K562 (cell line): ENCODE data around the gene NEB. TPM values are rescaled to one million over a fixed set of nuclear protein-coding genes. Genes with fewer than 3 reads are reported as not detected.
A peak's percentile ranks its signal among the peaks of the same experiment; 100 is the strongest.

Experiments
- CTBP1 ChIP-seq: fragments of 450-650 bp; IDR thresholded peaks from 2 replicates; pipeline ENCODE4 v1.6.1; 2016; ENCODE audit warnings: borderline replicate concordance
- CUX1 ChIP-seq: fragments of 200-800 bp; sonication (Bioruptor generic); IDR thresholded peaks from 2 replicates; pipeline ENCODE4 v1.6.1; 2016; ENCODE audit warnings: missing genetic modification characterization, missing compliant biosample characterization
- EZH2 ChIP-seq: IDR thresholded peaks from 2 replicates; pipeline ENCODE4 v1.6.1; 2012; ENCODE audit warnings: low read depth, mild to moderate bottlenecking, inconsistent platforms, low read length, borderline replicate concordance
- HNRNPL ChIP-seq: fragments of 200-400 bp; formaldehyde crosslinking; IDR thresholded peaks from 2 replicates; pipeline ENCODE4 v1.6.1; 2017; ENCODE audit warnings: low read depth, mild to moderate bottlenecking, low read length
- NCOA2 ChIP-seq, 2 experiments: fragments of 450-650 bp; IDR thresholded peaks; 2 replicates each; pipeline ENCODE4 v1.6.1; 2018; ENCODE audit warnings: mild to moderate bottlenecking in 2 of 2, moderate library complexity in 1 of 2; ENCODE audit not compliant: partially characterized antibody in 2 of 2
- TAF1 ChIP-seq: IDR thresholded peaks from 2 replicates; pipeline ENCODE4 v1.6.1; 2011; ENCODE audit warnings: mild to moderate bottlenecking, low read length, moderate library complexity; ENCODE audit not compliant: insufficient read depth, control insufficient read depth, severe bottlenecking; ENCODE audit errors: extremely low read depth
- ZNF143 ChIP-seq: sonication (generic); formaldehyde crosslinking; IDR thresholded peaks from 2 replicates; pipeline ENCODE4 v1.9.0; 2022; ENCODE audit warnings: mild to moderate bottlenecking, missing genetic modification reagents
- ZNF197 ChIP-seq: fragments of 200-800 bp; sonication (Bioruptor generic); IDR thresholded peaks from 2 replicates; pipeline ENCODE4 v1.6.1; 2016; ENCODE audit warnings: low read depth, missing genetic modification characterization, missing compliant biosample characterization
- ZNF263 ChIP-seq: sonication (generic); formaldehyde crosslinking; IDR thresholded peaks from 2 replicates; pipeline ENCODE4 v1.8.0; 2022; ENCODE audit warnings: mild to moderate bottlenecking, missing genetic modification reagents, borderline replicate concordance
- ZNF41 ChIP-seq: fragments of 250-450 bp; sonication (Bioruptor Pico); conservative IDR thresholded peaks from 2 replicates; pipeline ENCODE4 v1.4.0; 2020; ENCODE audit warnings: mild to moderate bottlenecking
- polyA plus RNA-seq, 8 experiments: library from polyadenylated mRNA; depleted of rRNA in 4 of 8; stranded (reverse) in 5 of 8; unstranded in 3 of 8; fragments of >200 nt; fragmentation: Nextera tagmentation in 2 of 8; fragmentation: Illumina TruSeq in 1 of 8; extraction: Ambion mirVana in 2 of 8; extraction: Trizol in 1 of 8; gene quantifications; 2 replicates each; pipeline versions ENCODE4 v1.2.1 to v1.2.3, GENCODE V29; 2011 to 2014; ENCODE audit warnings: inconsistent platforms in 1 of 8, missing spikeins in 1 of 8
- total RNA-seq, 7 experiments: library from RNA; depleted of rRNA in 6 of 7; stranded (reverse); fragments of >200 nt in 6 of 7; fragmentation: Illumina TruSeq in 2 of 7; extraction: Trizol in 2 of 7; gene quantifications; 2 replicates each; pipeline versions ENCODE4 v1.2.1 to v1.2.3, GENCODE V29; 2011 to 2021; ENCODE audit warnings: low replicate concordance in 1 of 7
- TF ChIP-seq, protein P1 (sequence below): fragments of 450-650 bp; IDR thresholded peaks from 2 replicates; pipeline ENCODE4 v1.6.1; 2016; ENCODE audit warnings: mild to moderate bottlenecking
- TF ChIP-seq, protein P2 (sequence below): fragments of 250-450 bp; sonication (Bioruptor Pico); IDR thresholded peaks from 2 replicates; pipeline ENCODE4 v1.5.0; 2021
- TF ChIP-seq, protein P3 (sequence below), 2 experiments: fragments of 450-650 bp in 1 of 2; IDR thresholded peaks; 2 replicates each; pipeline ENCODE4 v1.6.1; 2011 to 2017; ENCODE audit warnings: low read depth in 2 of 2, antibody characterized with exemption in 1 of 2, borderline replicate concordance in 1 of 2, low read length in 1 of 2, mild to moderate bottlenecking in 1 of 2, mixed read lengths in 1 of 2; ENCODE audit not compliant: control insufficient read depth in 1 of 2

NEB gene
- total and polyA plus RNA-seq, 9 of the 15 experiments (the other 6 are each of a cell fraction or from before 2014, with no cell fraction given) = 1.7 to 3.8 (median 2.9) TPM

DNA sequence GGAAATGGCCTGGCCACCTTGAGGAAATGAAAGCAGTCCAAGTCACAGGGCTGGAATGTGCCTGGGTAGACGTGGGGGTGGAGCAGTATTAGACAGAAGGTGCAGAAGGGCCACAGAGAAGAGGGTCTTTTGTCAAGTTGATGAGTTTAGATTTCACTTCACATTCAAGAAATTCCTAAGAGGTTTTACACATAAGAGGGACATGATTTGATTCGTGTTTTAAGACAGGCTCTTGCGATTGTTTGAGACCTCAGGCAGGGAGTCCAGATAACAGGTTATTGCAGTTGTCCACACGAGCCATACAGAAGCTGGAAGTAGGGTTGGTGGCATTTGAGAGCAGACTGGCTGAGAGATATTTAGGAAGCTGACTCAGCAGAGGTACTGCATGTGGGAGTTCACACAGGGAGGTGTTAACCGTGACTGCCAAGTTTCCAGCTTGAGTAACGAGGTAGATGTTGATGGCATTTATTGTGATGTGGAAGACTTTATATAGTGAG is 64.6 kb downstream of the NEB start (continued):
- TF ChIP-seq, protein P1, sequence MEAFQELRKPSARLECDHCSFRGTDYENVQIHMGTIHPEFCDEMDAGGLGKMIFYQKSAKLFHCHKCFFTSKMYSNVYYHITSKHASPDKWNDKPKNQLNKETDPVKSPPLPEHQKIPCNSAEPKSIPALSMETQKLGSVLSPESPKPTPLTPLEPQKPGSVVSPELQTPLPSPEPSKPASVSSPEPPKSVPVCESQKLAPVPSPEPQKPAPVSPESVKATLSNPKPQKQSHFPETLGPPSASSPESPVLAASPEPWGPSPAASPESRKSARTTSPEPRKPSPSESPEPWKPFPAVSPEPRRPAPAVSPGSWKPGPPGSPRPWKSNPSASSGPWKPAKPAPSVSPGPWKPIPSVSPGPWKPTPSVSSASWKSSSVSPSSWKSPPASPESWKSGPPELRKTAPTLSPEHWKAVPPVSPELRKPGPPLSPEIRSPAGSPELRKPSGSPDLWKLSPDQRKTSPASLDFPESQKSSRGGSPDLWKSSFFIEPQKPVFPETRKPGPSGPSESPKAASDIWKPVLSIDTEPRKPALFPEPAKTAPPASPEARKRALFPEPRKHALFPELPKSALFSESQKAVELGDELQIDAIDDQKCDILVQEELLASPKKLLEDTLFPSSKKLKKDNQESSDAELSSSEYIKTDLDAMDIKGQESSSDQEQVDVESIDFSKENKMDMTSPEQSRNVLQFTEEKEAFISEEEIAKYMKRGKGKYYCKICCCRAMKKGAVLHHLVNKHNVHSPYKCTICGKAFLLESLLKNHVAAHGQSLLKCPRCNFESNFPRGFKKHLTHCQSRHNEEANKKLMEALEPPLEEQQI = no peak
- TF ChIP-seq TAF1 = no peak
- TF ChIP-seq CTBP1 = peak; percentile 75
- TF ChIP-seq ZNF41 (CRISPR knock-in tag) = no peak
- TF ChIP-seq NCOA2 (IDR thresholded peaks at IDR 0.05; ENCODE audit: partially characterized antibody in 2 of 2) = no peak
- TF ChIP-seq, protein P2, sequence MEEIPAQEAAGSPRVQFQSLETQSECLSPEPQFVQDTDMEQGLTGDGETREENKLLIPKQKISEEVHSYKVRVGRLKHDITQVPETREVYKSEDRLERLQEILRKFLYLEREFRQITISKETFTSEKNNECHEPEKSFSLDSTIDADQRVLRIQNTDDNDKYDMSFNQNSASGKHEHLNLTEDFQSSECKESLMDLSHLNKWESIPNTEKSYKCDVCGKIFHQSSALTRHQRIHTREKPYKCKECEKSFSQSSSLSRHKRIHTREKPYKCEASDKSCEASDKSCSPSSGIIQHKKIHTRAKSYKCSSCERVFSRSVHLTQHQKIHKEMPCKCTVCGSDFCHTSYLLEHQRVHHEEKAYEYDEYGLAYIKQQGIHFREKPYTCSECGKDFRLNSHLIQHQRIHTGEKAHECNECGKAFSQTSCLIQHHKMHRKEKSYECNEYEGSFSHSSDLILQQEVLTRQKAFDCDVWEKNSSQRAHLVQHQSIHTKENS (CRISPR knock-in tag) = no peak
- no peak for TF ChIP-seq EZH2
- TF ChIP-seq HNRNPL = no peak
- no peak for TF ChIP-seq ZNF263
- TF ChIP-seq, protein P3, sequence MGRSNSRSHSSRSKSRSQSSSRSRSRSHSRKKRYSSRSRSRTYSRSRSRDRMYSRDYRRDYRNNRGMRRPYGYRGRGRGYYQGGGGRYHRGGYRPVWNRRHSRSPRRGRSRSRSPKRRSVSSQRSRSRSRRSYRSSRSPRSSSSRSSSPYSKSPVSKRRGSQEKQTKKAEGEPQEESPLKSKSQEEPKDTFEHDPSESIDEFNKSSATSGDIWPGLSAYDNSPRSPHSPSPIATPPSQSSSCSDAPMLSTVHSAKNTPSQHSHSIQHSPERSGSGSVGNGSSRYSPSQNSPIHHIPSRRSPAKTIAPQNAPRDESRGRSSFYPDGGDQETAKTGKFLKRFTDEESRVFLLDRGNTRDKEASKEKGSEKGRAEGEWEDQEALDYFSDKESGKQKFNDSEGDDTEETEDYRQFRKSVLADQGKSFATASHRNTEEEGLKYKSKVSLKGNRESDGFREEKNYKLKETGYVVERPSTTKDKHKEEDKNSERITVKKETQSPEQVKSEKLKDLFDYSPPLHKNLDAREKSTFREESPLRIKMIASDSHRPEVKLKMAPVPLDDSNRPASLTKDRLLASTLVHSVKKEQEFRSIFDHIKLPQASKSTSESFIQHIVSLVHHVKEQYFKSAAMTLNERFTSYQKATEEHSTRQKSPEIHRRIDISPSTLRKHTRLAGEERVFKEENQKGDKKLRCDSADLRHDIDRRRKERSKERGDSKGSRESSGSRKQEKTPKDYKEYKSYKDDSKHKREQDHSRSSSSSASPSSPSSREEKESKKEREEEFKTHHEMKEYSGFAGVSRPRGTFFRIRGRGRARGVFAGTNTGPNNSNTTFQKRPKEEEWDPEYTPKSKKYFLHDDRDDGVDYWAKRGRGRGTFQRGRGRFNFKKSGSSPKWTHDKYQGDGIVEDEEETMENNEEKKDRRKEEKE (IDR thresholded peaks at IDR 0.05; ENCODE audit: borderline replicate concordance in 1 of 2, control insufficient read depth in 1 of 2, low read depth in 2 of 2, low read length in 1 of 2) = no peak
- TF ChIP-seq ZNF197 (CRISPR knock-in tag) = no peak
- no peak for TF ChIP-seq CUX1 (CRISPR knock-in tag)
- TF ChIP-seq ZNF143 (CRISPR knock-in tag) = no peak
